ENCODE data around the gene FCN2. TPM values are rescaled to one million over a fixed set of nuclear protein-coding genes. Genes with fewer than 3 reads are reported as not detected.

FCN2 gene
- total RNA-seq, 4 donors from 2014 or later: not detected

DNA sequence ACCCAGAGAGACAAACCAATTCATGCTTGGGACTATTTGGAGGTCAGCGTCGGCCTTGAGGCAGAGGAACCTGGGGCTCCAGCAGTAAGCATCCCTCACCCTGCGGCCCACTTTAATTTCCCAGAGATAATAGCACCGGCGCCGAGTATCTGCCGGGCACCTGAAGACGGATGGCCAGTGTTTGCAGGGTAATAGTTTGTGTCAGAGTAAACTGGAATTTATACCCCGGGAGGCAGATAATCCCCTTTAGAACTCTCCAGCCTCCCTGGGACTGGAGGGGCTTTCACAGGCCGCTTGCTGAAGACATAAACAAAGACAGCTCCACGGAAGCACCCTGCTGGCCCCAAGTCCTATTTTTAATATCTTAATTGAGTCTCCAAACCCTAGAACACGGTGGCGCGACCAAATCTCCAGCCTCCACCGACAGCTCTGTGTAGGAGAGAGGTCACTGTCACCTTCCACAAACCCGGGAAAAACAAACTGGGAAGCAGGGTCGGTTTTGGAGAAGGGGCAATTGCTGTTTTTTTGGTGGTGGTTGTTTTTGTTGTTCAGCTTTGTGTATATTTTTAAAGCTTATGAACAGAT is 54.5 kb downstream of the FCN2 start:
- Histone ChIP-seq H3K9me3 (no peaks in the 10 kb centered on the region), H3K27ac (replicated peaks in 1 of 4) (no peak overlapping the region), H3K4me3 (no peak overlapping the region), H3K27me3 (peaks cover 0 to 72% (median 0%) of the 10 kb centered on the region in 4 donors), H3K36me3 (no peaks in the 10 kb centered on the region), H3K4me1 (no peaks in the 10 kb centered on the region)
- no peak for DNase-seq (ENCODE audit: extremely low spot score)
- 67% methylated on average over 7 of the region's 17 CpGs for WGBS
- intact Hi-C loops (cut with DNase I): no loop called here
- TF ChIP-seq POLR2AphosphoS5 (IDR thresholded peaks at IDR 0.05) (no peak), EP300 (IDR thresholded peaks at IDR 0.05) (no peak), POLR2A (IDR thresholded peaks at IDR 0.05; ENCODE audit: low read depth) (no peak)
- TF ChIP-seq, protein P1, sequence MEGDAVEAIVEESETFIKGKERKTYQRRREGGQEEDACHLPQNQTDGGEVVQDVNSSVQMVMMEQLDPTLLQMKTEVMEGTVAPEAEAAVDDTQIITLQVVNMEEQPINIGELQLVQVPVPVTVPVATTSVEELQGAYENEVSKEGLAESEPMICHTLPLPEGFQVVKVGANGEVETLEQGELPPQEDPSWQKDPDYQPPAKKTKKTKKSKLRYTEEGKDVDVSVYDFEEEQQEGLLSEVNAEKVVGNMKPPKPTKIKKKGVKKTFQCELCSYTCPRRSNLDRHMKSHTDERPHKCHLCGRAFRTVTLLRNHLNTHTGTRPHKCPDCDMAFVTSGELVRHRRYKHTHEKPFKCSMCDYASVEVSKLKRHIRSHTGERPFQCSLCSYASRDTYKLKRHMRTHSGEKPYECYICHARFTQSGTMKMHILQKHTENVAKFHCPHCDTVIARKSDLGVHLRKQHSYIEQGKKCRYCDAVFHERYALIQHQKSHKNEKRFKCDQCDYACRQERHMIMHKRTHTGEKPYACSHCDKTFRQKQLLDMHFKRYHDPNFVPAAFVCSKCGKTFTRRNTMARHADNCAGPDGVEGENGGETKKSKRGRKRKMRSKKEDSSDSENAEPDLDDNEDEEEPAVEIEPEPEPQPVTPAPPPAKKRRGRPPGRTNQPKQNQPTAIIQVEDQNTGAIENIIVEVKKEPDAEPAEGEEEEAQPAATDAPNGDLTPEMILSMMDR (IDR thresholded peaks at IDR 0.05): no peak

DNA sequence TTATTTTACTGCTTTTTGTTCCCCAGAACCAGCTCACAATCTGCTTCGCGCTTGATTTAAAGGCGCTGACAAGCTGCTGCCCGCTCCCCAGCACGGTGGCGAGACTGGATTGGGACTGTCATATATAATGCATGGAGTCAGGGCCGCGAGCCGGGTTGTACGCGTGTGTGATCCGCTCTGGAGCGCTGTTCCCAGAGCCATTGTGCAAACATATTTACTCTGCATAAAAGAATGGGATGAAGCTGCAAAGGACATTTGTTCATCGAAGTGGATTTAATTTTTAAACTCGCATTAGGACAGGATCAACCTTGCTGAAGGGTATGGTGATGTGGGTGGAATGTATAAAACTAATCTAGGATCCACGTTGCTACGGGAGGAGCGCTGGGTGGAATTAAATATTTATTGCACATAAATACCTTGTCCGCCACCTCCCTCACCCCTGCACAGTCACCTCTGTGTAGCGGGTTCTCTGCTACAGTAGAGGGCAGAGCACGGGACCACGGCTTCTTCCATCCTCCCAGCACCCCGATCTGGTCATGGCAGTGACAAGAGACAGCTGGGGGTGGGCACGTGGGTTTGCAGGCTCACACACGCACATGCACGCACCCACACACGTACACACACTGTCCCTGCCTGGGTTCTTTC is 55.2 kb downstream of the FCN2 start:
- Histone ChIP-seq H3K36me3 (no peaks in the 10 kb centered on the region), H3K27ac (replicated peaks in 1 of 4) (no peak overlapping the region), H3K4me3 (no peak overlapping the region), H3K4me1 (no peaks in the 10 kb centered on the region), H3K27me3 (peaks cover 0 to 77% (median 0%) of the 10 kb centered on the region in 4 donors), H3K9me3 (no peaks in the 10 kb centered on the region)
- TF ChIP-seq POLR2AphosphoS5 (IDR thresholded peaks at IDR 0.05): no peak
- TF ChIP-seq, protein P1 (IDR thresholded peaks at IDR 0.05): no peak
- TF ChIP-seq EP300 (IDR thresholded peaks at IDR 0.05): no peak
- TF ChIP-seq POLR2A (IDR thresholded peaks at IDR 0.05; ENCODE audit: low read depth): no peak
- intact Hi-C loops (cut with DNase I): no loop called here
- no peak for DNase-seq (ENCODE audit: extremely low spot score)
- WGBS: 83% methylated on average over 27 of the region's 27 CpGs

DNA sequence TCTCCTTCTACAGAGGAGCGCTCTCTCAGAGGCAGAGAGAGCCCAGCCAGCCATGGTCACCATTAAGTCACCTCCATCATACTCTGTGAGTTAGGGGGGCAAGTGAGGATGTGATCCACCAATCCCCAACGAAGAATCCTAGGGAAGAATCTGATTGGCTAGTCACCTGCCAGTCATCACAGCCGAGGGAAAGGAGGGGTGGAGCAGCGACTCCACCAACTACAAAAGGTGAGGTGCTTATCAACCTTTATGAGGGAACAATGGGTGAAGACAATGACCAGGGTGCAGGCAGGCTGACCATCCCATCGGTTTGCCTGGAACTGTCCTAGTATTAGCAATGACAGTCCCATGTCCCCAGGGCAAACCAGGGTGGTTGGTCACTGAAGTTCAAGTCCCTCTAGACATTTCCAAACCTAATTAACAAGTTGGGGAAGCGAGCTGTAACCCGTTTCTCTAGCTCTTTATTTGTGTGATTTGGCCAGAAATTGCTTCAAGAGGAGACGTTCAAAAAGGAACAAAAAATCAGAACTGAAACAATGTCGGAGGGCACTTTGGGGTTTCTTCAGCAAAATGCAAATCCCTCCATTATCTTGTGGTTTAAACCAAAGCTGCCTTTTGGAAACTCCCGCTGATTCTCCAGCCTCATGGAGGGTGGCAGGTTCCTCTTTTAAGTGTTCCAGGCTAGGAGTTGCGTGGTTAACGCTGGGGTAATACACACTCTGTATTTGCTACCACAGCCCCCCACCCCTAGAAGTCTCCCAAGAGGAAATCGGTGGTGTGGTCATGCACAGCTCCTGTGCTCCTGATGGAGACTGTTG is 55.9 kb downstream of the FCN2 start:
- TF ChIP-seq, protein P1 (IDR thresholded peaks at IDR 0.05): no peak
- no peak for TF ChIP-seq POLR2AphosphoS5 (IDR thresholded peaks at IDR 0.05)
- TF ChIP-seq POLR2A (IDR thresholded peaks at IDR 0.05; ENCODE audit: low read depth): no peak
- TF ChIP-seq EP300 (IDR thresholded peaks at IDR 0.05): no peak
- H3K27me3 ChIP-seq: peaks cover 0 to 85% (median 0%) of the 10 kb centered on the region in 4 donors
- DNase-seq (ENCODE audit: extremely low spot score): no peak

More for the DNA sequence above, 55.9 kb downstream of the FCN2 start:
- Histone ChIP-seq H3K4me1 (no peaks in the 10 kb centered on the region), H3K27ac (replicated peaks in 1 of 4) (no peak overlapping the region), H3K4me3 (no peak overlapping the region), H3K9me3 (no peaks in the 10 kb centered on the region), H3K36me3 (no peaks in the 10 kb centered on the region)
- 85% methylated on average over 12 of the region's 13 CpGs for WGBS
- intact Hi-C loops (cut with DNase I): no loop called here

Small RNA genes within 50 kb of the gene (small RNA-seq; reads per million reads assigned to genes)
- gene AL603650.1 (0 reads per million in 3 donors), gene MIR3689A (0 reads per million in 3 donors), gene MIR3689B (0 reads per million in 3 donors), gene MIR3689C (0 reads per million in 3 donors), gene MIR3689D1 (0 reads per million in 3 donors), gene MIR3689D2 (0 reads per million in 3 donors), gene MIR3689E (0 reads per million in 3 donors), gene MIR3689F (0 reads per million in 3 donors)

Other genes starting within 250 kb of the FCN2 start
- 10 to 100 TPM; 36.0 to 89.5 (median 56.4) TPM for gene COL5A1, start 239.0 kb upstream of the FCN2 start, total RNA-seq
- gene FCN1, start 37.1 kb downstream of the FCN2 start, total RNA-seq: 10 to 100 TPM in 1 of 4 donors, 1 to 10 TPM in 3; 1.3 to 26.0 (median 1.8) TPM
- gene OLFM1, start 206.9 kb downstream of the FCN2 start, total RNA-seq: 10 to 100 TPM; 18.7 to 46.1 (median 38.6) TPM

All from esophagus muscularis mucosa (tissue), 4 donors.